Ishikawa (cell line): ENCODE measurements around the gene RSAD2.

ENCODE experiments used
- CEBPB ChIP-seq: IDR thresholded peaks from 2 replicates; pipeline ENCODE4 v1.6.1; 2012
- EGR1 ChIP-seq: IDR thresholded peaks from 2 replicates; pipeline ENCODE4 v1.6.1; 2012
- EP300 ChIP-seq: IDR thresholded peaks from 2 replicates; pipeline ENCODE4 v1.6.1; 2012; ENCODE audit warnings: borderline replicate concordance
- MAX ChIP-seq: IDR thresholded peaks from 2 replicates; pipeline ENCODE4 v1.6.1; 2012
- RAD21 ChIP-seq: IDR thresholded peaks from 2 replicates; pipeline ENCODE4 v1.6.1; 2012; ENCODE audit warnings: low read depth
- TAF1 ChIP-seq: IDR thresholded peaks from 2 replicates; pipeline ENCODE4 v1.6.1; 2012; ENCODE audit warnings: low read depth, mild to moderate bottlenecking
- TCF12 ChIP-seq: IDR thresholded peaks from 2 replicates; pipeline ENCODE4 v1.6.1; 2012; ENCODE audit warnings: low read depth
- YY1 ChIP-seq: IDR thresholded peaks from 2 replicates; pipeline ENCODE4 v1.6.1; 2012; ENCODE audit warnings: low read depth

- TF ChIP-seq CEBPB (no peak), YY1 (no peak), RAD21 (no peak), TCF12 (no peak), EGR1 (no peak), TAF1 (no peak), EP300 (no peak), MAX (no peak)
These were observed at the start of gene RSAD2 for GRCh38 chr2:6877402-6878304.
